Nasal cavity respiratory epithelium epithelial cell of viscerocranial mucosa (primary cell): ENCODE results near the gene ZNF791. TPM values are rescaled to one million over a fixed set of nuclear protein-coding genes. Genes with fewer than 3 reads are reported as not detected.

Experiments used
- total RNA-seq: library from RNA; depleted of rRNA; stranded (reverse); fragments of >200 nt; gene quantifications from 2 replicates; pipeline ENCODE4 v1.2.3, GENCODE V29; 2014

Gene ZNF791
- 12.3 and 20.9 TPM in 2 replicates for total RNA-seq

DNA sequence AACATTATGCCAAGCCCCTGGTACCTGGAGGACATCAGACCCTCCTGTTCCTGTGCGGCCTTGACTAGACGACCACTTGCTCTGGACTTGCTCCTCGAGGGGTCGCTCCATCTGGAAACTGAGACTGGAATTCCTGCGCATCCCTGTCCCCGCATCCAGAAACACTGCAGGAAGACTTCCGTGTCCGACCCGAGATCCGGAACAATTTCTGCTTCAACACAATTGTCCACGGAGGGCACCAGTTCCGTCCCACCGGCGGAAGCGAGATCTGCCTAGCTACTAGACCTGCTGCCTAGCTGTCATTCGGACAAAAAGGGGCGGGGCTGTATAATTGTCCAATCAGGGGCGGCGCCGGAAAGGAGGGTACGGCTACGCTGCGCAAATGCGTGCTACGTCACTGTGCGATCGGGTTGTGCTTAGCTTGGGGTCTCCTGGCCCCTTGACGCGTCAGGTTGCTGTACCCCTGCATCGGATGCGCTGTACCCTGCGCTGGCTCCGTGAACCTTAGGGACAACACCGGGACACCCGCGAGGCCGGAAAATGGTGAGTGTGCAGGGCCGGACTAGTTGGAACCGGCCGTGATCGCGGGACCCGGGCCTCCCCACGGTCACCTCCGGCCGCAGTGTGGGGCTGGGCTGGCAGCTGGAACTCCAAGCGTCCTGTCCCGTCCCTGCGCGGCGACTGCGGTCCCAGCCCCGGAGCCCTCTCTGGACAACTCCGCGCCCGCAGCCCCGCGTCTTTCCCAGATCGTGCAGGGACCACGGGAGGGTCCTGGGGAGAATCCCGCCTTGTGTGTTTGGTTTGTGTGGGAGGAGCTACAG is at the start of gene ZNF791, which contains the start of gene ZNF490:
Gene ZNF791 (plus strand): TSS at position 381 of the 821 bp plus-strand sequence. CDS start 160 bp downstream, at position 541.
Gene ZNF490 (minus strand): TSS at position 274 of the 821 bp plus-strand sequence. CDS start 133 bp downstream, at position 141.

DNA sequence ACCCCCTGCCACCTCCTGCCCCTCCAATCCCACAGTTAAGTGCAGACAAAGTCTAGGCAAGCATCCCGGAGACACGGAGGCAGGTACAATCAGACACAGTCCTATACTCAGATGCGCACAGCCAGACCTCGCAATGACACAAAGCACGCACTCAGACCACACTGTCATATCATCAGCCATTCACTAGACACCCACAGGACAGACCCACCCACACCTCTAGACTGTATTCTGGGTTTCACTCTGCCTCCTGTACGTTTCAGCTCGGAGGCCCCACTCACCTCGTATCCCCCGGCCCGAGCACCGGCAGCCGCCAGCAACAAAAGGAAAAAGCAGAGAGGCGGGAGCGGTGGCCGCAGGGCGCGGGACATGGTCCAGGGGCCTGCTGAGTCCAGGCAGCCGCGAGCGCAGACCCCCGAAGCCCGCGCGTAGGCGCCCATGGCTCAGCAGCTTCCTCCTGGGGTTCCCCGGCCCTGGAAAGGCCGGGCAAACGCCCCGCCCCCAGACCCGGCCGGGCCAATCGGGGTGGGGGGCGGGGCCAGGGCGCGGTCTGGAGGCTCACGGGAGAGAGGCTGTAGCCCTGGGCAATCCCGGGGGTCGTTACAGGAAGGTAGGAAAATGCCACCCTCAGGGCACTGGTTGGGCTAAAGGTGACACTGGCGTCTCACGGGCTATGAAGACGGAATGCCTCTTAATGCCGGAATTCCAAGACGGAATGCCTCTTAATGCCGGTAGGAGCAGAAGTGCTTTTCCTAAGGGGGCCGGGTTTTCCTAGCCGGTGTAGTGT is 55.7 kb downstream of the ZNF791 start, which contains the start of the genes MAN2B1 and WDR83:
Gene MAN2B1 (minus strand): TSS at position 478 of the 784 bp plus-strand sequence. CDS start 41 bp downstream, at position 437.
Gene WDR83 (plus strand): TSS at position 543 of the 784 bp plus-strand sequence. CDS start 2,984 bp downstream, outside the sequence.

GRCh38 chr19:12681074-12681987 is 70.6 kb downstream of the ZNF791 start, which contains the start of gene DHPS:
DHPS (minus strand) TSS chr19:12681880; CDS start chr19:12681766, 114 bp downstream.

Other genes starting within 250 kb of the ZNF791 start
- 4.1 and 4.3 TPM in 2 replicates for gene ZNF442, start 245.2 kb upstream of the ZNF791 start, total RNA-seq
- gene ZNF799, start 209.6 kb upstream of the ZNF791 start, total RNA-seq = 2.1 and 2.6 TPM in 2 replicates
- 1.0 and 3.1 TPM in 2 replicates for gene ZNF443, start 169.9 kb upstream of the ZNF791 start, total RNA-seq
- 0.34 and 1.1 TPM in 2 replicates for gene ZNF709, start 126.1 kb upstream of the ZNF791 start, total RNA-seq
- 7.2 and 11.2 TPM in 2 replicates for gene ZNF564, start 59.4 kb upstream of the ZNF791 start, total RNA-seq
- gene ZNF490, start 107 bp upstream of the ZNF791 start, total RNA-seq = 7.2 and 13.3 TPM in 2 replicates
- gene MAN2B1, start 55.8 kb downstream of the ZNF791 start, total RNA-seq = 32.5 and 54.8 TPM in 2 replicates
- 8.7 and 11.6 TPM in 2 replicates for gene WDR83, start 55.9 kb downstream of the ZNF791 start, total RNA-seq
- gene DHPS, start 71.0 kb downstream of the ZNF791 start, total RNA-seq = 51.0 and 52.3 TPM in 2 replicates
- gene GNG14, start 77.1 kb downstream of the ZNF791 start, total RNA-seq = not detected in 2 replicates
- gene FBXW9, start 85.7 kb downstream of the ZNF791 start, total RNA-seq = 5.5 and 6.9 TPM in 2 replicates
- gene TNPO2, start 113.0 kb downstream of the ZNF791 start, total RNA-seq = 30.1 and 69.1 TPM in 2 replicates
- gene TRIR, start 123.8 kb downstream of the ZNF791 start, total RNA-seq = 101 and 152 TPM in 2 replicates
- 59.7 and 79.6 TPM in 2 replicates for gene GET3, start 126.6 kb downstream of the ZNF791 start, total RNA-seq
- not detected in 2 replicates for gene BEST2, start 140.9 kb downstream of the ZNF791 start, total RNA-seq
- 43.1 and 73.5 TPM in 2 replicates for gene HOOK2, start 164.6 kb downstream of the ZNF791 start, total RNA-seq
- 266 and 285 TPM in 2 replicates for gene JUNB, start 180.6 kb downstream of the ZNF791 start, total RNA-seq
- gene PRDX2, start 190.9 kb downstream of the ZNF791 start, total RNA-seq = 109 and 161 TPM in 2 replicates
- gene THSD8, start 191.1 kb downstream of the ZNF791 start, total RNA-seq = 0.28 TPM in 1 of 2 replicates, not detected in the other
- gene RNASEH2A, start 195.7 kb downstream of the ZNF791 start, total RNA-seq = 7.2 and 13.3 TPM in 2 replicates
- not detected in 2 replicates for gene RTBDN, start 223.7 kb downstream of the ZNF791 start, total RNA-seq
- gene MAST1, start 227.6 kb downstream of the ZNF791 start, total RNA-seq = under 0.01 and 0.28 TPM in 2 replicates